ENCODE measurements around the gene NUCB1. TPM values are rescaled to one million over a fixed set of nuclear protein-coding genes. Genes with fewer than 3 reads are reported as not detected.

NUCB1 gene
- total RNA-seq, 1 experiment from 2014 or later: 102 TPM

- intact Hi-C loops (cut with micrococcal nuclease; ENCODE audit: unreplicated experiment): no loop called here
- POLR2A ChIA-PET: no interaction called here
- no peak for DNase-seq (ENCODE audit: low read depth, low spot score)
- Histone ChIP-seq H3K4me3 (ENCODE audit: low read depth in 2 of 2, low read length in 2 of 2) (no peak overlapping the region), H3K9me3 (ENCODE audit: control insufficient read depth, insufficient read depth, low read depth, low read length) (no peaks in the 10 kb centered on the region), H3K27me3 (ENCODE audit: control insufficient read depth, insufficient read depth, low read length) (no peaks in the 10 kb centered on the region), H3K36me3 (ENCODE audit: control insufficient read depth, insufficient read depth, low read length) (no peaks in the 10 kb centered on the region), H3K4me1 (ENCODE audit: control insufficient read depth, insufficient read depth, low read length) (no peaks in the 10 kb centered on the region), H3K27ac (ENCODE audit: low read length) (no peak overlapping the region)
- ATAC-seq: no peak
- BruUV-seq (replicated peaks): no TSS peak
- TF ChIP-seq TCF7L2 (IDR thresholded peaks at IDR 0.05; ENCODE audit: low read depth, low read length) (no peak), SIN3A (IDR thresholded peaks at IDR 0.05; ENCODE audit: borderline replicate concordance, insufficient read depth, low read depth, low read length) (no peak), POLR2AphosphoS5 (IDR thresholded peaks at IDR 0.05; ENCODE audit: low read depth, low read length) (no peak), CTCF (IDR thresholded peaks at IDR 0.05) (no peak), REST (IDR thresholded peaks at IDR 0.05; ENCODE audit: insufficient read depth in 1 of 2, low read depth in 2 of 2, low read length in 1 of 2) (no peak)
- CTCF ChIA-PET: no interaction called here
- in situ Hi-C loops (cut with HindIII; ENCODE audit: low pct_unique_long_range_greater_than_20kb, low sequenced_read_pairs): no loop called here
Observed at GRCh38 chr19:48920949-48921348, 20.8 kb downstream of the NUCB1 start.

- no peak for ATAC-seq
- in situ Hi-C loops (cut with HindIII; ENCODE audit: low pct_unique_long_range_greater_than_20kb, low sequenced_read_pairs): no loop called here
- ChIA-PET POLR2A (no interaction called here), CTCF (no interaction called here)
- intact Hi-C loops (cut with micrococcal nuclease; ENCODE audit: unreplicated experiment): no loop called here
- no peak for DNase-seq (ENCODE audit: low read depth, low spot score)
- TF ChIP-seq CTCF (IDR thresholded peaks at IDR 0.05): no peak
- TF ChIP-seq REST (IDR thresholded peaks at IDR 0.05; ENCODE audit: insufficient read depth in 1 of 2, low read depth in 2 of 2, low read length in 1 of 2): no peak
- TF ChIP-seq SIN3A (IDR thresholded peaks at IDR 0.05; ENCODE audit: borderline replicate concordance, insufficient read depth, low read depth, low read length): no peak
- no peak for TF ChIP-seq TCF7L2 (IDR thresholded peaks at IDR 0.05; ENCODE audit: low read depth, low read length)
- no peak for TF ChIP-seq POLR2AphosphoS5 (IDR thresholded peaks at IDR 0.05; ENCODE audit: low read depth, low read length)
- no peak overlapping the region for H3K4me3 ChIP-seq (ENCODE audit: low read depth in 2 of 2, low read length in 2 of 2)
- no peaks in the 10 kb centered on the region for H3K27me3 ChIP-seq (ENCODE audit: control insufficient read depth, insufficient read depth, low read length)
- no TSS peak for BruUV-seq (replicated peaks)
- no peaks in the 10 kb centered on the region for H3K9me3 ChIP-seq (ENCODE audit: control insufficient read depth, insufficient read depth, low read depth, low read length)
- no peaks in the 10 kb centered on the region for H3K36me3 ChIP-seq (ENCODE audit: control insufficient read depth, insufficient read depth, low read length)
- no peak overlapping the region for H3K27ac ChIP-seq (ENCODE audit: low read length)
- H3K4me1 ChIP-seq (ENCODE audit: control insufficient read depth, insufficient read depth, low read length): 0 out of 2 replicates have a peak, but pooled peaks cover 3% of the 10 kb centered on the region
Observed at GRCh38 chr19:48921721-48922500, 21.8 kb downstream of the NUCB1 start.

Measured in Panc1 (cell line).